Measurements from ENCODE around the gene RGS16. TPM values are rescaled to one million over a fixed set of nuclear protein-coding genes. Genes with fewer than 3 reads are reported as not detected.

RGS16 gene
- total and polyA plus RNA-seq, 2 donors (not counting 3 experiments of a cell fraction or from before 2014, with no cell fraction given), result not detected

DNA sequence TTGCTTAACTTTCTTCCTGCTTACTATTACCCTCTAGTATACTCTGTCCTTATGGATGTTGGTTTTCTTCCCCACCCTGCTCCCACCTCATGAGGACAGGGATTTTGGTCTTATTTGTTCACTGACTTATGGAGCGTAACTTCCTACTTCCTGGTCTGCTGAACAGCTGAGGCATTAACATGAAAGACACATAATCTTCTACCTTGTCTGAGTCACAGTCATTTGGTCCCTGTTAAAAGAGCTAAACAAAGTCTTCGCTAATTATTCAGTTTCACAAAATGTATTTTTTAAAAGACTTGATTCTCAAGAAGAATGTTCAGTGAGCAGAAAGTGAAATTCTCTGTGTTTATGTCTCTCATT lies 33.6 kb downstream of the RGS16 start:
- no peak for TF ChIP-seq MYC (IDR thresholded peaks at IDR 0.05; ENCODE audit: low read depth, low read length)
- no peak for TF ChIP-seq GATA2 (IDR thresholded peaks at IDR 0.05; ENCODE audit: insufficient read depth, insufficient read length, low read depth, low read length)
- TF ChIP-seq POLR2A (IDR thresholded peaks at IDR 0.05; ENCODE audit: low read depth, low read length), result no peak
- no peak for TF ChIP-seq POLR2AphosphoS5 (IDR thresholded peaks at IDR 0.05; ENCODE audit: insufficient read depth, low read depth, low read length)
- TF ChIP-seq JUN (IDR thresholded peaks at IDR 0.05; ENCODE audit: borderline replicate concordance, insufficient read depth, insufficient read length, low read depth), result no peak
- no peak for TF ChIP-seq FOS (IDR thresholded peaks at IDR 0.05; ENCODE audit: borderline replicate concordance, insufficient read depth, low read length)
- TF ChIP-seq CTCF (IDR thresholded peaks at IDR 0.05; ENCODE audit: extremely low read depth in 1 of 2, insufficient read depth in 1 of 2, low read depth in 1 of 2, low read length in 2 of 2), result no peak
- TF ChIP-seq, protein P1, sequence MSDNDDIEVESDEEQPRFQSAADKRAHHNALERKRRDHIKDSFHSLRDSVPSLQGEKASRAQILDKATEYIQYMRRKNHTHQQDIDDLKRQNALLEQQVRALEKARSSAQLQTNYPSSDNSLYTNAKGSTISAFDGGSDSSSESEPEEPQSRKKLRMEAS (IDR thresholded peaks at IDR 0.05; ENCODE audit: insufficient read depth, insufficient read length), result no peak
- no peak for TF ChIP-seq EZH2 (IDR thresholded peaks at IDR 0.05; ENCODE audit: borderline replicate concordance, low read depth, low read length, severe bottlenecking)
- Histone ChIP-seq H4K20me1 (replicated peaks; ENCODE audit: control insufficient read depth, extremely low read depth, insufficient read depth, low read length) (no peaks in the 10 kb centered on the region), H3K9me1 (replicated peaks; ENCODE audit: control insufficient read depth, extremely low read depth, insufficient read depth, low read length) (no peaks in the 10 kb centered on the region), H3K9ac (replicated peaks; ENCODE audit: extremely low read depth, insufficient read depth, low read length) (no peak overlapping the region), H3K27me3 (ENCODE audit: control insufficient read depth in 2 of 2, insufficient read depth in 2 of 2, low read length in 2 of 2) (no peaks in the 10 kb centered on the region), H3K9me3 (replicated peaks; ENCODE audit: control insufficient read depth, insufficient read depth, low read length) (no peaks in the 10 kb centered on the region), H2AFZ (ENCODE audit: low read depth, low read length) (no peak overlapping the region), H3K27ac (ENCODE audit: insufficient read depth, low read depth, low read length) (no peak overlapping the region), H3K36me3 (ENCODE audit: control insufficient read depth in 2 of 2, extremely low read depth in 1 of 2, insufficient read depth in 2 of 2, low read length in 2 of 2) (no peaks in the 10 kb centered on the region), H3K4me2 (ENCODE audit: insufficient read depth, low read length) (no peak overlapping the region), H3K4me3 (replicated peaks in 1 of 3; ENCODE audit: insufficient read depth in 1 of 3, low read depth in 1 of 3, low read length in 3 of 3) (no peak overlapping the region), H3K4me1 (ENCODE audit: control insufficient read depth, extremely low read depth, insufficient read depth, low read length) (no peaks in the 10 kb centered on the region), H3K79me2 (ENCODE audit: control insufficient read depth, insufficient read depth, low read length) (no peaks in the 10 kb centered on the region)
- dilution Hi-C loops (cut with MboI; ENCODE audit: extremely low pct_ligation_motif_present, low sequenced_read_pairs) (no loop called here), intact Hi-C loops (cut with micrococcal nuclease) (no loop called here)
- ChIA-PET CTCF (no interaction called here), POLR2A (no interaction called here)
- DNase-seq (ENCODE audit: low read depth, low spot score) (no peak), FAIRE-seq (no peak)
- BruUV-seq (replicated peaks), result no TSS peak
